Glutamatergic neuron (in vitro differentiated cells): Measurements from ENCODE around the gene YWHAE. TPM values are rescaled to one million over a fixed set of nuclear protein-coding genes. Genes with fewer than 3 reads are reported as not detected.

ENCODE experiments used
- DNase-seq: peaks from one replicate; pipeline ENCODE4 v3.0.0; 2022
- H3K27ac Mint-ChIP-seq: one replicate; pipeline ENCODE4 v1.8.0; 2020; ENCODE audit warnings: mild to moderate bottlenecking, mixed read lengths, inconsistent platforms; ENCODE audit not compliant: unreplicated experiment
- H3K27me3 Mint-ChIP-seq: one replicate; pipeline ENCODE4 v1.8.0; 2020; ENCODE audit warnings: mild to moderate bottlenecking, moderate library complexity, mixed read lengths, inconsistent platforms; ENCODE audit not compliant: unreplicated experiment
- H3K36me3 Mint-ChIP-seq: one replicate; pipeline ENCODE4 v1.8.0; 2020; ENCODE audit warnings: mild to moderate bottlenecking, mixed read lengths, inconsistent platforms; ENCODE audit not compliant: unreplicated experiment
- H3K4me1 Mint-ChIP-seq: one replicate; pipeline ENCODE4 v1.8.0; 2020; ENCODE audit warnings: mild to moderate bottlenecking, low read depth, mixed read lengths, inconsistent platforms; ENCODE audit not compliant: unreplicated experiment
- H3K4me3 Mint-ChIP-seq: one replicate; pipeline ENCODE4 v1.8.0; 2020; ENCODE audit warnings: mild to moderate bottlenecking, mixed read lengths, inconsistent platforms; ENCODE audit not compliant: unreplicated experiment
- H3K9me3 Mint-ChIP-seq: one replicate; pipeline ENCODE4 v1.8.0; 2020; ENCODE audit warnings: mild to moderate bottlenecking, moderate library complexity, mixed read lengths, inconsistent platforms; ENCODE audit not compliant: unreplicated experiment
- total RNA-seq: library from RNA; stranded (reverse); fragmentation: NEBNext Ultra II Directional; extraction: Animal tissue kit (Norgen Biotek cat#: 25700); gene quantifications from one replicate; pipeline ENCODE4 v1.2.1, GENCODE V29; 2021; ENCODE audit not compliant: unreplicated experiment
- TF ChIP-seq, protein P1 (sequence below): fragments of 200-600 bp; sonication (generic); IDR thresholded peaks from one replicate; pipeline ENCODE4 v1.5.0; 2021; ENCODE audit not compliant: partially characterized antibody, unreplicated experiment

The YWHAE gene
- total RNA-seq, 1 donor from 2014 or later = 1,106 TPM

DNA sequence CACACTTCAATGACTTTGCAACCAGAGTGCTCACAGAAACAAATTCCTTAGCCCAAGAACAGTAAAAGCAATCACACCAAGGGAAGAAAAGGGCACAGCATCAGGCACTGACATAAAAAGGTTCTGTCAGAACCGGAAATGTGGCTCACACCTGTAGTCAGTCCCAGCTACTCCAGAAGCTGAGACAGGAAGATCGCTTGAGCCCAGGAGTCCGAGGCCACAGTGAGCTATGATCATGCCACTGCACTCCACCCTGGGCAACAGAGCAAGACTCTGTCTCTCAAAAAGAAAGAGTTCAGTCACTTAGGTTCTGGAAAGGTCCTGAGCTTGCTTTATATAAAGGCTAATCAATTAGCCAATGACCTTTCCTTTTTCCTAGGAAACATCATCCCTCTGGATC is 22.7 kb downstream of the YWHAE start:
- TF ChIP-seq, protein P1, sequence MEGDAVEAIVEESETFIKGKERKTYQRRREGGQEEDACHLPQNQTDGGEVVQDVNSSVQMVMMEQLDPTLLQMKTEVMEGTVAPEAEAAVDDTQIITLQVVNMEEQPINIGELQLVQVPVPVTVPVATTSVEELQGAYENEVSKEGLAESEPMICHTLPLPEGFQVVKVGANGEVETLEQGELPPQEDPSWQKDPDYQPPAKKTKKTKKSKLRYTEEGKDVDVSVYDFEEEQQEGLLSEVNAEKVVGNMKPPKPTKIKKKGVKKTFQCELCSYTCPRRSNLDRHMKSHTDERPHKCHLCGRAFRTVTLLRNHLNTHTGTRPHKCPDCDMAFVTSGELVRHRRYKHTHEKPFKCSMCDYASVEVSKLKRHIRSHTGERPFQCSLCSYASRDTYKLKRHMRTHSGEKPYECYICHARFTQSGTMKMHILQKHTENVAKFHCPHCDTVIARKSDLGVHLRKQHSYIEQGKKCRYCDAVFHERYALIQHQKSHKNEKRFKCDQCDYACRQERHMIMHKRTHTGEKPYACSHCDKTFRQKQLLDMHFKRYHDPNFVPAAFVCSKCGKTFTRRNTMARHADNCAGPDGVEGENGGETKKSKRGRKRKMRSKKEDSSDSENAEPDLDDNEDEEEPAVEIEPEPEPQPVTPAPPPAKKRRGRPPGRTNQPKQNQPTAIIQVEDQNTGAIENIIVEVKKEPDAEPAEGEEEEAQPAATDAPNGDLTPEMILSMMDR = no peak
- H3K36me3 Mint-ChIP-seq = no peaks in the 10 kb centered on the region
- H3K9me3 Mint-ChIP-seq = peaks cover 5% of the 10 kb centered on the region
- no peak overlapping the region for H3K27ac Mint-ChIP-seq
- DNase-seq = no peak
- H3K4me3 Mint-ChIP-seq = no peak overlapping the region
- peaks cover 9% of the 10 kb centered on the region for H3K27me3 Mint-ChIP-seq
- peaks cover 39% of the 10 kb centered on the region for H3K4me1 Mint-ChIP-seq

DNA sequence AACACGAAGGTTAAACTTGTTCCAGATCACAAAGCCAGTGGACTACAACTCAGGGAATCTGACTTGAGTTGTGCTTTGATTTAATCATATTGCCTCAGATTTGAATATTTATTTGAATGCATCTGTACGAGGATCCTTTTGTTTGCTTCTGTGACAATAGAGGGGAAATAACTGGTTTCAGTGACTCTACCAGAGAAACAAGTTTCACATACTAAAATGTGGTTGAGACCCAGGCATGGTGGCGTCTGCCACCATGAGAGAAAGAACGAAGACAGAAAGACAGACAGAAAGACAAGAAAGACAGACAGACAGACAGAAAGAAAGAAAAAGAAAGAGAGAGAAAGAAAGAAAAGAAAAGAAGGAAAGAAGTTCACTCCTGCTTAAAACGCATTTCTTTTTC is 24.0 kb downstream of the YWHAE start:
- Mint-ChIP-seq H3K4me1 (peaks cover 34% of the 10 kb centered on the region), H3K27ac (peak overlapping the region; percentile 64), H3K36me3 (no peaks in the 10 kb centered on the region), H3K4me3 (no peak overlapping the region), H3K27me3 (peaks cover 9% of the 10 kb centered on the region), H3K9me3 (peaks cover 2% of the 10 kb centered on the region)
- TF ChIP-seq, protein P1 = no peak
- no peak for DNase-seq

DNA sequence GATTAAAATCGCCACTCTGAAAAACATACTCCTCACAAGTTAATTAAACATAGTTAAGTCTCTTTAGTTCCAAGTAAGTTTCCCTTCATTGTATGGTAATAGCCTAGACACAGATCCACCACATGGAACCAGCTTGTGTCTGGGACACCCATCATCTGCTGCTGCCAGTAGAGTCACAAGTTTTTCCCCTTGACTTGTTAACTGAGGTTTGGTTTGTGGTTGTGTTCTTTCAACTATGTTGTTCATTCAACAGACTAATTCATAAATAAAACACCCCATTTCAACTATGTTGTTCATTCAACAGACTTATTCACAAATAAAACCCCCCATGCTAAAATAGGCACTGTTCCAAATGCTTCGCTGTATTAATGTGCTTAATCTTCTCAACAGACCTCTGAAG is 24.4 kb downstream of the YWHAE start:
- Mint-ChIP-seq H3K27ac (peak overlapping the region; percentile 64), H3K27me3 (peaks cover 9% of the 10 kb centered on the region), H3K4me1 (peaks cover 32% of the 10 kb centered on the region), H3K4me3 (no peak overlapping the region), H3K36me3 (no peaks in the 10 kb centered on the region), H3K9me3 (peaks cover 2% of the 10 kb centered on the region)
- DNase-seq = no peak
- TF ChIP-seq, protein P1 = no peak

DNA sequence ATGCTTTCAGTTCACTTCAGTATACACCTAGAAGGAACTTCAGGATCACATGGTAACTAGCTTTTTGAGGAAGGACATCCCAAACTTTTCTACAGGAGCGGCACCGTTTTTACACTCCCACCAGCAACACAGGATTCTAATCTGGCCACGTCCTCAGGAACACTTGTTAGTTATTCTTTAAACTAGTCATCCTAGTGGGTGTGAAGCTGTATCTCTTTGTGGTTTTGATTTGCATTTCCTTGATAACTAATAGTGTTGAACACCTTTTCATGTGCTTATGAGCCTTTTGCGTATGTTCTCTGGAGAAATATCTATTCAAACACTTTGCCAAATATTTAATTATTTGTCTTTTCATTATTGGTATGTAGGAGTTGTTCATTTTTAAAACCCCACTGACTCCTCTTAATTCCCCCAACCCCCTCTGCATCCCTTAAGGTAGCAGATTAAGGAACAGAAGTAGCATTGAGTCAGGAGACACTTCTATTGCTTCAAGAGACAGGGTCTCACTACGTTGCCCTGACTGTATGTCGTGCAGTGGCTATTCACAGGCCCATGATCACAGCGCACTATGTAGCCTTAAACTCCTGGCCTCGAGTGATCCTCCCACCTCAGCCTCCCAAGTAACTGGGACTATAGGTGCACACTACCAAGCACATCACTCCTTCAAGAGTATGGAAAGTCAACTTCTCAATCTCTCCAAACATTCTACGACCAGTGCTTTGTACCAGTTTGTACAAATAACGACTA is 25.4 kb downstream of the YWHAE start:
- Mint-ChIP-seq H3K36me3 (no peaks in the 10 kb centered on the region), H3K4me1 (peaks cover 25% of the 10 kb centered on the region), H3K27me3 (peaks cover 9% of the 10 kb centered on the region), H3K9me3 (peaks cover 2% of the 10 kb centered on the region), H3K27ac (no peak overlapping the region), H3K4me3 (no peak overlapping the region)
- TF ChIP-seq, protein P1 = no peak
- DNase-seq = no peak

DNA sequence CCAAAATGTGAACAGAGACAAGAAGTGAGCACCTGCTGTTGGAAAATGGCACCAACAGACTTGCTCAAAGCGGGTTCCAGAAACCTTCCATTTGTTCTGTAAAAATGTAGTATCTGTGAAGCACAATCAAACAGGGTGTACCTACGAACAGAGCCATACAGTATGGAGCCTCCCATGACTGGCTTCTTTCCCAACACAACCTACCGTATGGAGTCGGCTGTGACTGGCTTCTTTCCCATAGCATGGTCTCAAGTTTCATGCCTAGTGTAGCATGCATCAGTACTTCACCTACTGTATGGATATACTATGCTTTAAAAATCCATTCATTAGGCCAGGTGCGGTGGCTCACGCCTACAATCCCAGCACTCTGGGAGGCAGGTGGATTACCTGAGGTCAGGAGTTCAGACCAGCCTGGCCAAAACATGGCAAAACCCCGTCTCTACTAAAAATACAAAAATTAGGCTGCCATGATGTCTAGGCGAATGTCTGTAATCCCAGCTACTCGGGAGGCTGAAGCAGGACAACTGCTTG is 26.2 kb downstream of the YWHAE start:
- Mint-ChIP-seq H3K9me3 (peaks cover 2% of the 10 kb centered on the region), H3K36me3 (no peaks in the 10 kb centered on the region), H3K27me3 (peaks cover 9% of the 10 kb centered on the region), H3K27ac (no peak overlapping the region), H3K4me3 (no peak overlapping the region), H3K4me1 (peaks cover 21% of the 10 kb centered on the region)
- no peak for DNase-seq
- TF ChIP-seq, protein P1 = no peak
